Measurements from ENCODE around the gene SERAC1.

DNA sequence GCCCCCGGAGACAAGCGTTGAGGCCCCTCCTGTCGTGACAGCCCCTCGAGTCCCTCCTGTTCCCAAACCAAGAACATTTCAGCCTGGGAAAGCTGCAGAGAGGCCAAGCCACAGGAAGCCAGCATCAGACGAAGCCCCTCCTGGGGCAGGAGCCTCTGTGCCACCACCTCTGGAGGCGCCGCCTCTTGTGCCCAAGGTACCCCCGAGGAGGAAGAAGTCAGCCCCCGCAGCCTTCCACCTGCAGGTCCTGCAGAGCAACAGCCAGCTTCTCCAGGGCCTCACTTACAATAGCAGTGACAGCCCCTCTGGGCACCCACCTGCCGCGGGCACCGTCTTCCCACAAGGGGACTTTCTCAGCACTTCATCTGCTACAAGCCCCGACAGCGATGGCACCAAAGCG is 72.4 kb downstream of the SERAC1 start:
- TF ChIP-seq, protein P1, sequence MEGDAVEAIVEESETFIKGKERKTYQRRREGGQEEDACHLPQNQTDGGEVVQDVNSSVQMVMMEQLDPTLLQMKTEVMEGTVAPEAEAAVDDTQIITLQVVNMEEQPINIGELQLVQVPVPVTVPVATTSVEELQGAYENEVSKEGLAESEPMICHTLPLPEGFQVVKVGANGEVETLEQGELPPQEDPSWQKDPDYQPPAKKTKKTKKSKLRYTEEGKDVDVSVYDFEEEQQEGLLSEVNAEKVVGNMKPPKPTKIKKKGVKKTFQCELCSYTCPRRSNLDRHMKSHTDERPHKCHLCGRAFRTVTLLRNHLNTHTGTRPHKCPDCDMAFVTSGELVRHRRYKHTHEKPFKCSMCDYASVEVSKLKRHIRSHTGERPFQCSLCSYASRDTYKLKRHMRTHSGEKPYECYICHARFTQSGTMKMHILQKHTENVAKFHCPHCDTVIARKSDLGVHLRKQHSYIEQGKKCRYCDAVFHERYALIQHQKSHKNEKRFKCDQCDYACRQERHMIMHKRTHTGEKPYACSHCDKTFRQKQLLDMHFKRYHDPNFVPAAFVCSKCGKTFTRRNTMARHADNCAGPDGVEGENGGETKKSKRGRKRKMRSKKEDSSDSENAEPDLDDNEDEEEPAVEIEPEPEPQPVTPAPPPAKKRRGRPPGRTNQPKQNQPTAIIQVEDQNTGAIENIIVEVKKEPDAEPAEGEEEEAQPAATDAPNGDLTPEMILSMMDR (IDR thresholded peaks at IDR 0.05), result no peak
- TF ChIP-seq EP300 (IDR thresholded peaks at IDR 0.05; ENCODE audit: borderline replicate concordance in 1 of 2, low read depth in 1 of 2, low read length in 1 of 2) (no peak), FOXM1 (IDR thresholded peaks at IDR 0.05; ENCODE audit: low read depth) (no peak)

Measured in SK-N-SH (cell line).